SJSA1 (cell line): ENCODE measurements around the gene IL12RB2. TPM values are rescaled to one million over a fixed set of nuclear protein-coding genes. Genes with fewer than 3 reads are reported as not detected.

Experiments
- DNase-seq, 2 experiments: peaks; one replicate each; pipeline ENCODE4 v3.0.0-alpha.2; 2015 to 2020; ENCODE audit warnings: low spot score in 2 of 2, low read depth in 1 of 2
- H3K27ac ChIP-seq: fragments of 250-450 bp; sonication (Bioruptor Pico); 2 replicates; pipeline ENCODE4 v1.5.1; 2020; ENCODE audit warnings: mild to moderate bottlenecking, moderate library complexity
- H3K27me3 ChIP-seq: fragments of 250-450 bp; sonication (Bioruptor Pico); replicated peaks from 2 replicates; pipeline ENCODE4 v1.5.1; 2020; ENCODE audit warnings: mild to moderate bottlenecking, moderate library complexity
- H3K36me3 ChIP-seq: fragments of 250-450 bp; sonication (Bioruptor Pico); 2 replicates; pipeline ENCODE4 v1.5.1; 2020; ENCODE audit warnings: mild to moderate bottlenecking
- H3K4me1 ChIP-seq: fragments of 250-450 bp; sonication (Bioruptor Pico); replicated peaks from 2 replicates; pipeline ENCODE4 v1.6.1; 2021; ENCODE audit warnings: mild to moderate bottlenecking
- H3K4me3 ChIP-seq: fragments of 250-450 bp; sonication (Bioruptor Pico); 2 replicates; pipeline ENCODE4 v1.5.1; 2020; ENCODE audit warnings: mild to moderate bottlenecking
- H3K9me3 ChIP-seq: fragments of 250-450 bp; sonication (Bioruptor Pico); replicated peaks from 2 replicates; pipeline ENCODE4 v1.5.1; 2020; ENCODE audit warnings: mild to moderate bottlenecking
- total RNA-seq: library from RNA; depleted of rRNA; stranded (reverse); fragments of >200 nt; shearing (Covaris generic); gene quantifications from 2 replicates; pipeline ENCODE4 v1.2.3, GENCODE V29; 2014

The IL12RB2 gene
- total RNA-seq, 1 experiment from 2014 or later: not detected

- no peaks in the 10 kb centered on the region for H3K36me3 ChIP-seq
- no peaks in the 10 kb centered on the region; the same call in 1 of the 2 replicates for H3K27me3 ChIP-seq
- H3K4me3 ChIP-seq: no peak overlapping the region
- no peaks in the 10 kb centered on the region for H3K4me1 ChIP-seq
- DNase-seq: no peak
- H3K27ac ChIP-seq: no peak overlapping the region
- no peaks in the 10 kb centered on the region for H3K9me3 ChIP-seq
These were observed 14.8 kb downstream of the IL12RB2 start for GRCh38 chr1:67322442-67322841.

- no peak for DNase-seq
- Histone ChIP-seq H3K4me1 (no peaks in the 10 kb centered on the region), H3K36me3 (no peaks in the 10 kb centered on the region), H3K9me3 (no peaks in the 10 kb centered on the region), H3K27me3 (no peaks in the 10 kb centered on the region; the same call in 1 of the 2 replicates), H3K27ac (no peak overlapping the region), H3K4me3 (no peak overlapping the region)
These were observed 15.4 kb downstream of the IL12RB2 start for GRCh38 chr1:67323087-67323486.

- Histone ChIP-seq H3K27ac (no peak overlapping the region), H3K9me3 (no peaks in the 10 kb centered on the region), H3K4me1 (no peaks in the 10 kb centered on the region), H3K27me3 (no peaks in the 10 kb centered on the region), H3K36me3 (no peaks in the 10 kb centered on the region), H3K4me3 (no peak overlapping the region)
- no peak for DNase-seq
These were observed 16.4 kb downstream of the IL12RB2 start for GRCh38 chr1:67324068-67324467.

GRCh38 chr1:67327864-67328466, 20.3 kb downstream of the IL12RB2 start:
- Histone ChIP-seq H3K27me3 (no peaks in the 10 kb centered on the region; the same call in none of the 2 replicates), H3K9me3 (no peaks in the 10 kb centered on the region), H3K27ac (no peak overlapping the region), H3K4me3 (no peak overlapping the region), H3K4me1 (no peaks in the 10 kb centered on the region), H3K36me3 (no peaks in the 10 kb centered on the region)
- no peak for DNase-seq

DNA sequence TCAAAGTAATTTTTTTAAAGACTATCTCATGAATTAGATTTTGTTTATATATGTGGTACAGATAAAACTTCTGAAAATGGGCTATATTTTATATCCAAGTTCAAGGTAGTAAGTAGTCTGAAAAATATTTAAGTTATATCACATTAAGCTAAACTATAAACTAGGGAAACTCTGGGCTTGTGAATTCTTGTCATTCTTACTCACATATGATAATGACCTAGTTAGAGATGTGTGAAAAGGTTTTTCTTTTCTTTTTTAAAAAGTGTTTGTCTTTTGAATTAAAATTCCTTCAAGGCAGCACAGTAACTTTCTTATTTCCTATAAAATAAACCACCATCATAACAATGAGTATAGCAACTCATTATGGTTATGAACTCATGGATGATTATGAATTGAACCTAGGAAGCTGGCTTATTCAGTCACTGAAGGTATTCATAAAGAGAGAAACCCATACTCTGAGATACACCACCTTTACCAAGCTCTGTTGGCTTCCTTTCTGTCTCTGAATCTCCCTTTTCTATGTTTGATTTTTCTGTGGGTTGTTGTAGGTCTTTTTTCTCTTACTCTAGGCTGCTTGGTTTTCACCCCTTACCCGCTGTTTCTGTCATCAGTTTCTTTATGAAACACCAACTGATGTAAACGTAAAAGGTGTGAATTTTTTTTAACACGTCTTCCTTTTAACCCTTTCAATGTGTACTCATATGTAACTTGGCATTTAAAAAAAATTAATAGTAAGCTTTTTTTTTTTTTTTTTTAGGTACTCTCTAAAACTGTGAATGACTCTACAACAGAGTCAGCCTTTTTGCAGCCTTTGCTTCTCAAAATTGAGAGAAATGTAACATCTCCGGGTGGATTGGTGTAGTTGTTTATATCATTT, 25.2 kb downstream of the IL12RB2 start:
- Histone ChIP-seq H3K27me3 (no peaks in the 10 kb centered on the region; the same call in none of the 2 replicates), H3K27ac (no peak overlapping the region), H3K4me1 (no peaks in the 10 kb centered on the region), H3K36me3 (no peaks in the 10 kb centered on the region), H3K9me3 (no peaks in the 10 kb centered on the region), H3K4me3 (no peak overlapping the region)
- DNase-seq: no peak

- no peak overlapping the region for H3K27ac ChIP-seq
- no peaks in the 10 kb centered on the region for H3K36me3 ChIP-seq
- no peaks in the 10 kb centered on the region; the same call in none of the 2 replicates for H3K27me3 ChIP-seq
These were observed 25.9 kb downstream of the IL12RB2 start for GRCh38 chr1:67333603-67334002.

GRCh38 chr1:67335411-67335810, 27.7 kb downstream of the IL12RB2 start:
- no peaks in the 10 kb centered on the region for H3K9me3 ChIP-seq
- DNase-seq: no peak
- H3K36me3 ChIP-seq: no peaks in the 10 kb centered on the region
- no peaks in the 10 kb centered on the region; the same call in 1 of the 2 replicates for H3K27me3 ChIP-seq
- H3K4me1 ChIP-seq: no peaks in the 10 kb centered on the region
- H3K27ac ChIP-seq: no peak overlapping the region
- H3K4me3 ChIP-seq: no peak overlapping the region

More at GRCh38 chr1:67333603-67334002, 25.9 kb downstream of the IL12RB2 start:
- no peak for DNase-seq
- no peaks in the 10 kb centered on the region for H3K9me3 ChIP-seq
- H3K4me1 ChIP-seq: no peaks in the 10 kb centered on the region
- H3K4me3 ChIP-seq: no peak overlapping the region

GRCh38 chr1:67336157-67336556, 28.5 kb downstream of the IL12RB2 start:
- Histone ChIP-seq H3K27ac (no peak overlapping the region), H3K9me3 (no peaks in the 10 kb centered on the region), H3K4me3 (no peak overlapping the region), H3K36me3 (no peaks in the 10 kb centered on the region), H3K4me1 (no peaks in the 10 kb centered on the region), H3K27me3 (no peaks in the 10 kb centered on the region; the same call in 1 of the 2 replicates)
- DNase-seq: no peak

GRCh38 chr1:67336783-67337182, 29.1 kb downstream of the IL12RB2 start:
- no peak overlapping the region for H3K4me3 ChIP-seq
- no peaks in the 10 kb centered on the region for H3K36me3 ChIP-seq

DNA sequence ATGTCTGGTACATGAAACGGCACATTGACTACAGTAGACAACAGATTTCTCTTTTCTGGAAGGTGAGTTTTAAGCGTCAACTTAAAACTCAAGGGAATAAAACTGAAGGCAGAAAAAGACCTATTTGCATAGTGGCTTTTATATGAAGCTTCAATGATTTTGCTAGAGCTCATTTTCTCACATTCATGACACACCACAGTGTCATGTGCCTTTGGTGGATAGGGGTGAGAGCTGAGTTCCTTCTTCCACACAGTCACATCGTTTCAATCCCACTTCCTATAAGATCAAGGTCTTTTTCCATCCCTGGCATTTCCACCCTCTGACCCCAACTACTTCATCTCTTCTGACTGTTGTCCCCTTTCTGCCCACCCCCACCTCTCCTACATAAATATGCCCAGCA, 31.0 kb downstream of the IL12RB2 start:
- H3K36me3 ChIP-seq: no peaks in the 10 kb centered on the region
- H3K27me3 ChIP-seq: no peaks in the 10 kb centered on the region
- no peak overlapping the region for H3K27ac ChIP-seq
- no peak for DNase-seq
- H3K9me3 ChIP-seq: no peaks in the 10 kb centered on the region
- no peak overlapping the region for H3K4me3 ChIP-seq
- no peaks in the 10 kb centered on the region for H3K4me1 ChIP-seq

More at GRCh38 chr1:67336783-67337182, 29.1 kb downstream of the IL12RB2 start:
- H3K27me3 ChIP-seq: no peaks in the 10 kb centered on the region; the same call in 1 of the 2 replicates
- no peak overlapping the region for H3K27ac ChIP-seq
- no peaks in the 10 kb centered on the region for H3K4me1 ChIP-seq
- no peak for DNase-seq
- H3K9me3 ChIP-seq: no peaks in the 10 kb centered on the region

DNA sequence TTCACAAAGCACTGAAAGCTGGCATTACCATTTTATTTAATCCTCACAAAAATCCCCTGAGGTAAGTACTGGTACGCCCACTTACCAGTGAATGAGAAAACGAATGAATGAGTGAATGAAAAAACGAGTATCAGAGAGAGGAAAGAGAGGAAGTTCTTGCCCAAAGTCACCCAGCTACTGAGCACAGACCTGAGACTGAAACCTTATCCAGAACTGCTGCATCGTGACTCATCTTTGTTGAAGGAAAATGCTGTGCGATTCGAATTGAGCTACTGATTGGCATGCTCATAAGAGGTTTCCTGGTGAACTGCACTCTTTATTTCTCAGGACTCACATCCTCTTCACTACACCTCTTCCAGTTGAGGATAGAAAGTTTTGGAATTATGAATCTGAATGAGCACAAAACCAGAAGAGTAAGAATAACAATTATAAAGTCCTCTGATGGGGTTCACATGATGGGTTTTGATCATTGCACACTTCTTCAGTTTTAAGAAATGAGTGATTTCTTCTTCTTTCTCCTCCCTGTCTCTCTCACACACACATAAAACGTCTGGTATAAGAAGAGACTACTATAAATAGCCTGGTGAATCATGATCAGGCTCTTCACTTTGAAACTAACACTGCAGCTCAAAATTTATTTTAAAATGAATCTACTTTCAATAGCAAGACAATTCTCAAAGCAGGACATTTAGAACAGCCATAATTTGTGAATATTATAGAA, 32.1 kb downstream of the IL12RB2 start:
- no peaks in the 10 kb centered on the region for H3K4me1 ChIP-seq
- no peaks in the 10 kb centered on the region for H3K9me3 ChIP-seq
- no peaks in the 10 kb centered on the region for H3K27me3 ChIP-seq
- peak in 1 of 2 experiments; percentile 22 for DNase-seq
- no peak overlapping the region for H3K27ac ChIP-seq
- no peak overlapping the region for H3K4me3 ChIP-seq
- no peaks in the 10 kb centered on the region for H3K36me3 ChIP-seq

- no peak for DNase-seq
These were observed 34.6 kb downstream of the IL12RB2 start for GRCh38 chr1:67342076-67342890.

GRCh38 chr1:67345556-67345955, 37.9 kb downstream of the IL12RB2 start:
- DNase-seq: no peak
- H3K9me3 ChIP-seq: no peaks in the 10 kb centered on the region
- no peaks in the 10 kb centered on the region for H3K4me1 ChIP-seq
- H3K4me3 ChIP-seq: no peak overlapping the region
- H3K27me3 ChIP-seq: peaks cover 8% of the 10 kb centered on the region; the same call in 1 of the 2 replicates
- no peak overlapping the region for H3K27ac ChIP-seq
- no peaks in the 10 kb centered on the region for H3K36me3 ChIP-seq

More at GRCh38 chr1:67342076-67342890, 34.6 kb downstream of the IL12RB2 start:
- Histone ChIP-seq H3K27me3 (peaks cover 5% of the 10 kb centered on the region; the same call in 1 of the 2 replicates), H3K36me3 (no peaks in the 10 kb centered on the region), H3K4me1 (no peaks in the 10 kb centered on the region), H3K9me3 (no peaks in the 10 kb centered on the region), H3K27ac (no peak overlapping the region), H3K4me3 (no peak overlapping the region)
